Motor neuron (in vitro differentiated cells): ENCODE measurements around the gene PKHD1. TPM values are rescaled to one million over a fixed set of nuclear protein-coding genes. Genes with fewer than 3 reads are reported as not detected.

ENCODE experiments used
- ATAC-seq, 8 experiments: fragments of 200-7000 bp; cut with Tn5 transposase; replicated peaks in 6 of 8; 2 replicates each; pipeline ENCODE4 v1.8.0; 2021; ENCODE audit warnings: mild to moderate bottlenecking in 8 of 8, moderate library complexity in 8 of 8
- H3K27ac ChIP-seq, 2 donors: fragments of 250-450 bp; sonication (Bioruptor Pico); 2 replicates each; pipeline ENCODE4 v1.9.0; 2021; ENCODE audit warnings: antibody characterized with exemption in 2 of 2, mild to moderate bottlenecking in 2 of 2, moderate library complexity in 1 of 2
- H3K4me1 ChIP-seq, 2 donors: fragments of 250-450 bp; sonication (Bioruptor Pico); replicated peaks in 1 of 2; 2 replicates each; pipeline ENCODE4 v1.6.1; 2021; ENCODE audit warnings: antibody characterized with exemption in 2 of 2, mild to moderate bottlenecking in 2 of 2, moderate library complexity in 1 of 2
- H3K4me3 ChIP-seq, 5 donors: fragments of 250-450 bp; sonication (Bioruptor Pico); 2 replicates each; pipeline ENCODE4 v1.9.0; 2021; ENCODE audit warnings: antibody characterized with exemption in 5 of 5, mild to moderate bottlenecking in 5 of 5, moderate library complexity in 4 of 5
- WGBS, 10 experiments: fragments of 450-650 bp; shearing (Covaris generic); methylation state at CpG; one replicate each; pipeline ENCODE4 v1.0.0; 2022; 5-methylcytosine and 5-hydroxymethylcytosine counted together
- in situ Hi-C, 9 experiments: fragments of 400-800 bp; cut with MboI; loops; one replicate each; pipeline ENCODE4 v1.15.0; 2021; ENCODE audit warnings: low sequenced_read_pairs in 9 of 9, low pct_unique_long_range_greater_than_20kb in 2 of 9; ENCODE audit not compliant: unreplicated experiment in 9 of 9
- total RNA-seq, 8 experiments: library from RNA; unstranded; fragments of 300-600 nt; gene quantifications; 2 replicates each; pipeline versions ENCODE4 v1.2.3 to v1.2.4, GENCODE V29; 2022

PKHD1 gene
- total RNA-seq, 8 experiments from 2014 or later, result under 0.01 to 0.14 (median 0.09) TPM; not detected in 1

DNA sequence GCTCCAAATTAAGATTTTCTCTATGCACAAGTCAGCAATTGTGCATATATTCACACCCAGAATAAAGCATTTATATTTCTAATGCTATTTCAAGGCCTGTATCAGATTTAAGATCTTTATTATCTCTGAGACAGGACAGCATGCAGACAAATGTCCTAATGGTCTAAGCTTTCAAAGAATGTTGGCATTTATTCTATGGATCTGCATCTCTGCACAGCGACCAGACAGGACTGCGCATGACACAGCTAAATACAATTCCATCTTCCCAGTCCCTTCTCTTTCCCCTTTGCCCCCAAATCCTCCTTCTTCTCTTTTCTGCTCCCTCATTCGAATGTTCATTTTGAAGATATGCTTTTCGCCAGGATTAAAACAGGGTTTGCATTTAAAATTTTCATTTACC lies 478.5 kb downstream of the PKHD1 start:
- H3K4me3 ChIP-seq, result no peak overlapping the region
- peak in 1 of 8 experiments; percentile 79 for ATAC-seq
- H3K4me1 ChIP-seq, result no peaks in the 10 kb centered on the region
- in situ Hi-C loops, result no loop called here
- H3K27ac ChIP-seq, result no peak overlapping the region
- WGBS, 10 experiments, result 0 to 92% (median 75%) methylated on average over 1 to 4 of the region's 4 CpGs

DNA sequence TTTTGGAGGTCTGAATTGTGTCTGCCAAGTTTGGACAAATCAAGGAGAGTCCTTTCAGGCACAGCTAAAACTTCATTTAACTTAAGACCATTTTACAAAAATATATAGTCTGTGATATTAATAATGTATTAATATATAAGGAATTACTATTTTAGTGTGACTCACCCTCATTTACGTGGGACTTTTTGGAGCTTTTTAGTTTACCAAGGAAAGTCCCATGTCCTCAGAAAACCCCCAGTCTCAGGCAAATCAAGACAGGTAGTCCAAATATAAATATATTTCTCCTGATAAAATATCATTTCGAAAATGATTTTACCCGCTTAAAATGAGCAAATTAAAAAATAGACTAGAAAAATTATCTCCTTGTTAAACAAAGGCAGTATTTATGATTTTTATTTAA lies 479.0 kb downstream of the PKHD1 start:
- 9 to 98% (median 83%) methylated on average over 2 to 3 of the region's 3 CpGs for WGBS, 10 experiments
- in situ Hi-C loops, result no loop called here
- ATAC-seq, result no peak
- Histone ChIP-seq H3K4me1 (no peaks in the 10 kb centered on the region), H3K27ac (no peak overlapping the region), H3K4me3 (no peak overlapping the region)

DNA sequence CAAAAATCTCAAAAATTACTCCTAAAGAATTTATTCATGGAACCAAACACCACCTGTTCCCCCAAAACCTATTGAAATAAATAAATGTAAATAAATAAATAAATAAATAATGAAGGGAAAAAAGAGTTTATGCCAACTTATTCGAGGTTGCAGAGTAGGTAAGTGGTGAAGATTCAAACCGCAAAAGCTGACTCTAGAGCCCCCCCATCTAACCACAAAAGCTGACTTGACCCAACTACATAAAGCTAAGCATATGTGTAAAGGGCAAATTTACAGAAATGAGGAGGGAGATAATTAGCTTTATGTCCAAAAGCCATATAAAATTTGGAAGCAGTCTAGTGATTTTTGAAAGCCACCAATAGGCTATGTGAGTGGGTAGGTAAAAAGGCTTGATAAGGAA lies 486.9 kb downstream of the PKHD1 start:
- H3K27ac ChIP-seq, result no peak overlapping the region
- in situ Hi-C loops, result no loop called here
- ATAC-seq, result no peak
- WGBS, 10 experiments, result 0 to 100% (median 71%) methylated on average over 1 to 2 of the region's 2 CpGs; no CpG with 5 or more reads in 1 of the 10 experiments
- no peak overlapping the region for H3K4me3 ChIP-seq
- no peaks in the 10 kb centered on the region for H3K4me1 ChIP-seq

DNA sequence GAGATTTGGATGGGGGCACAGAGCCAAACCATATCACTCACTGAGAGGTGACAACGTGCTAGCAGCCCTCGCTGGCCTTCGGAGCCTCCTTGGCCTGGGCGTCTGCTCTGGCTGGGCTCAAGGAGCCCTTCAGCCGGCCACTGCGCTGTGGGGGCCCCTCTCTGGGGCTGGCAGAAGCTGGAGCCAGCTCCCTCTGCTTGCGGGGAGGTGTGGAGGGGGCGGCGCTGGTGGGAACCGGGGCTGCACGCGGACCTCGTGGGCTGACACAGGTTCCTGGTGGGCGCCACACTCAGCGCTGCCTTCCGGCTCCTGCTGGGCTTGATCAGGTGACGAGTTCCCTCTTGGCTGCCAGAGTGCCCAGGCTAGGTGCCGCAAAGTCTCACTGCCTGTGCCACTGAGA lies 489.2 kb downstream of the PKHD1 start:
- WGBS, 10 experiments, result 10 to 96% (median 91%) methylated on average over 2 to 5 of the region's 18 CpGs; no CpG with 5 or more reads in 7 of the 10 experiments
- Histone ChIP-seq H3K4me1 (no peaks in the 10 kb centered on the region), H3K27ac (no peak overlapping the region), H3K4me3 (no peak overlapping the region)
- in situ Hi-C loops, result no loop called here
- ATAC-seq, result no peak

DNA sequence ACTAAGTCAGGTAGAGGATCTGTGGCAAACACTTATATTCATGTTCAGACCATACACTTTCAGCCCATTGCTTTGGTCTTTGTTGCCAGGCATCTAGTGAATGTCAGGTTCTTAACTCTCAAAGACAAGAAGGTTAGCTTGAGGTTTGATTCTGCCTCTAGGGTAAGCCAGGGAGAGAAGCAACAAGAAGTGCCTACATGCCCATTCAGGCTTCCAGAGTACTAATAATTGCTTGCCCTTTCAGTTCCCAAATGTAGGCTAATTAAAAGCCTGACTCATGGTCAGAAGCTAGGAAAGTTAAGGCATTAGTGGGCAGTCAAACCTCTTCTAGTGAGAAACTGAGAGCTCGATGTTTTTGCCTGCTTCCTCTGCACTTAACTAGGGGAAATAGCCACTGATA lies 492.4 kb downstream of the PKHD1 start:
- Histone ChIP-seq H3K27ac (no peak overlapping the region), H3K4me1 (no peaks in the 10 kb centered on the region), H3K4me3 (no peak overlapping the region)
- no peak for ATAC-seq
- 0 to 86% (median 62%) methylated on average over 1 of the region's 1 CpG; no CpG with 5 or more reads in 4 of the 10 experiments for WGBS, 10 experiments
- in situ Hi-C loops, result no loop called here

DNA sequence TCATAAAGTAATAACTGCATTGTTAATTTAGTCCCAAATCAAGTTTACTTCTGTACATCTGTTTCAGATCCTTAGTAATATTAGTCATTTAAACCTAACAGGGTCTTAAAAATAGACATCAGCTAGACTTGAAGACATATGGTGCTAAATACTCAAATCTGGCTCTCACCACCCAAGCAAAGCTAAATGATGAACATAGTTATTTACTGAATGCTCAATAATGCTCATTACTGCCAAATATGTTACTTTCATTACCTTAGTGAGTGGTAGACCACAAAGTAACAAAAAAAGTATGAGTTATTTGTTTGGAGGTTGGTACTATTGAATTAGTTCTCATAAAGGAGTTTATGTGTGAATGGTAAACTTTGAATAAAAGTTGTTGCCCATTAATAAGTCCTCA lies 502.1 kb downstream of the PKHD1 start:
- Histone ChIP-seq H3K4me1 (no peaks in the 10 kb centered on the region), H3K27ac (no peak overlapping the region), H3K4me3 (no peak overlapping the region)
- ATAC-seq, result no peak
- in situ Hi-C loops, result no loop called here

DNA sequence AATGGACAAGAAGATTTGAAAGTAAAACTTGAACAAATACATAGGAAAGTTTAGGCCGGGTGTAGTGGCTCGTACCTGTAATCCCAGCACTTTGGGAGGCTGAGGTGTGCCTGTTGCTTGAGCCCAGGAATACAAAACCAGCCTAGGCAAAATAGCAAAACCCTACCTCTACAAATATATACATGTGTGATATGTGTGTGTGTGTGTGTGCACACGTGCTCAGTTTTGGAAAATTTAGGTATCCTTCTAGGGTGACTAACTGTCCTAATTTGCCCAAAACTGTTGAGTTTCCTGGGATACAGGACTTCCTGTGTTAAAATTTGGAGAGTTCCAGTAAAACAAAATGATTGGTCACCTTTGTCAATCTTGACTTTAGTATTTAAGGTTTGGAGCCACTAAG lies 503.2 kb downstream of the PKHD1 start:
- WGBS, 10 experiments, result 3 to 100% (median 81%) methylated on average over 1 to 3 of the region's 3 CpGs; no CpG with 5 or more reads in 5 of the 10 experiments
- H3K27ac ChIP-seq, result no peak overlapping the region
- in situ Hi-C loops, result no loop called here
- ATAC-seq, result no peak
- no peak overlapping the region for H3K4me3 ChIP-seq
- H3K4me1 ChIP-seq, result no peaks in the 10 kb centered on the region

DNA sequence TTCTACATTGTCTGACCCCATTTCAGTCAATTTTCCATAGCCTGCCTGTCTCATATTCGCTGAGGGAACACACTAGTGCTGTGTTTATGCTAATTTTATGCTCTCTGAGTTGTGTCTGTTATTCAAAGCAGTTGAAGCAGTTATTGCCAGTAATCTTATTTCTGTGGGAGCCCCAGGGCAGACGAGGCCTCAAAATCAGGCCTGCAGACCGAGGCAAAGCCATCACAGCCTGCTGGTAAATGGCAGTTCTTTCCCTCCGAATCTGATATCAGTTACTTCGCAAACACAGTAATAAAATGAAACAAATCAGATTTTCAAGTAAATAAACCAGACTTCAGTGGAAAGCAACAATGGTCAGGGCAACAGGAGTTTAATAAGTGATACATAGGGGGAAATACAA lies 508.4 kb downstream of the PKHD1 start:
- in situ Hi-C loops, result no loop called here
- peak in 6 of 8 experiments; percentile 46 to 100 (median 57) for ATAC-seq
- 0 to 89% (median 57%) methylated on average over 1 to 5 of the region's 5 CpGs for WGBS, 10 experiments
- Histone ChIP-seq H3K27ac (no peak overlapping the region), H3K4me1 (peaks cover 0 to 7% of the 10 kb centered on the region in 2 donors), H3K4me3 (no peak overlapping the region)

DNA sequence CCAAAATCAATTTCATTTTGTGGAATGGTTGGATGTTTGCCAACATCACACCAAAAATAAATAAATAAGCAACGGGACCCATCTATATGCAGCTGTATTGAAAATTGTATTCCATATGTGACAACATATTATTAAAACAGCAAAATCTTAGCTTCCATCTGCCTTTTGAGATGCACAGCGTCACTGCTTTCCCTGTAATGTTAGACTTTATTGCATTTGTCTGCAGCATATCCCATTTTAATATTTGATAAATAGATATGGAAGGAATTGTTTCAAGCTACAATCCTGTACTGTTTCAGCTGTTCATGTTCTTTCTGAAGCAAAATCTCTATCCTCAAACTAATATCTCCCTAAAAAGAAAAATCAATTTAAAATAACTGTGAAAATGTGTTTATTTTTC lies 509.1 kb downstream of the PKHD1 start:
- in situ Hi-C loops, result no loop called here

DNA sequence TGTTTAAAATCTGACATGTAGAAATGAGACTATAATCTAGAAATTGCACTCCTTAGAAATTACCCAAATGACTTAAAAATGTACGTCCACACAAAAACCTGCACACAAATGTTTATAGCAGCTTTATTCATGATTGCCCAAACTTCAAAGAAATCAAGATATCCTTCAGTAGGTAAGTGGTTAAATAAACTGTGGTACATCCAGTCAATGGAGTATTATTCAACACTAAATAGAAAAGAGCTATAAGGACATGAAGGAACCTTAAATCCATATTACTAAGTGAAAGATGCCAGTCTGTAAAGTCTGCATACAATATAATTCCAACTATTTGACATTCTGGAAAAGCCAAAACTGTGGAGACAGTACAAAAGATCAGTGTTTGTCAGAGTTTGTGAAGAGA lies 513.4 kb downstream of the PKHD1 start:
- WGBS, 10 experiments, result 8 to 100% (median 82%) methylated on average over 1 of the region's 1 CpG; no CpG with 5 or more reads in 1 of the 10 experiments
- ATAC-seq, result no peak
- Histone ChIP-seq H3K4me3 (no peak overlapping the region), H3K27ac (no peak overlapping the region), H3K4me1 (peaks cover 0 to 6% of the 10 kb centered on the region in 2 donors)
- in situ Hi-C loops, result no loop called here

More for the DNA sequence above, 509.1 kb downstream of the PKHD1 start:
- peaks cover 0 to 7% of the 10 kb centered on the region in 2 donors for H3K4me1 ChIP-seq
- H3K27ac ChIP-seq, result no peak overlapping the region
- H3K4me3 ChIP-seq, result no peak overlapping the region
- 0 to 100% (median 59%) methylated on average over 1 to 2 of the region's 2 CpGs; no CpG with 5 or more reads in 2 of the 10 experiments for WGBS, 10 experiments
- no peak for ATAC-seq

DNA sequence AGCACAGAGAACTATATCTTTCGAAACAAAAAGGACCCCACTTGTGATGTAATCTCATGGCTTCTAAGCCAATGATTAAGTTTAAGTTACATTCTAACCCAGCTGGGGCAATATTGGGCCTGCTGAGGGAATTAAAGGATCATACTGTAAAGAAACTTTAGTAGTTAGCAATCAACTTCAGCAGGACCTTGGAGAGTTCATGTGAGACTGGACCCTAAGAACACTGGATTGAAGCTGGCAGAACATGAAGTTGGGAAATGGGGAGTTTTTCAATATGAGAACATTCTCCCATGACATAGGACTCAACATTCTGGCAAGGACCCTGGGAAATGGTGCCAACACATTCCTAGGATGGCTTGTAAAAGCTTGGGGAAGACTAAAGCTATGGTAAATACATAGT lies 516.2 kb downstream of the PKHD1 start:
- H3K4me3 ChIP-seq, result no peak overlapping the region
- 0 to 100% (median 100%) methylated on average over 1 of the region's 1 CpG; no CpG with 5 or more reads in 3 of the 10 experiments for WGBS, 10 experiments
- no peak for ATAC-seq
- in situ Hi-C loops, result no loop called here
- H3K4me1 ChIP-seq, result no peaks in the 10 kb centered on the region
- no peak overlapping the region for H3K27ac ChIP-seq

DNA sequence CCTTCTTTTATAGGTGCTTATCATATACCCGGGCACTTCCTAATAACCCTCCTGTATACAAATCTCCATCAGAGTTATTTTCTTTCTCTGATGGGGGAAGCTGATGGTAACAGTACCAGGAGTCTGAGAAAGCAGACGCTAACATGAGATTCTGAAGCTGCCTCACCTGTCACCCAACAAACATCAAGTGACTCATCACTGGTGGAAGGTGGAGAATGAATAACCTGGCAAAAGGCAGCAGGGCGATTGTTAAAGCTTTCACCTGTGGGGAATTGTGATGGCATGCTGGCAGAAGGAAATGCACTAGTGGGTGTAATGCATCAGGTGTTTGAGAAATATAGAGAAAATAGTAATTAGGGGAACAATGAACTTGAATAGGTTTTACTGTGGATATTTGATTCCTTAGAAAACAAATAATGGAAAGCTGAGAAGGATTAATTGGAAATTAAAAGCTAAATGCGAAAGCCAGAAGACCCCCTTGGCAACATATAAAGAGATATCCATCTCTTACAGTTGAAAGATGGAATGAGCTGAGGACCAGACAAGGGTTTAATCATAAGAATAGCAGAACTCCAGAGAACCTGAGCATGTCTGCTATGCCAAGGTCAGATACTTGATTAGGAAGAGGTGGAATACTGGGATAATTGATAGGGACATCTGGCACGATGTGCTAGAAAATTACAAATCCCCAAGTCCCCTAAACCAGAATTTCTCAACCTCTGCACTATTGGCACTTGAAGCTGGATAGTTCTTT lies 517.1 kb downstream of the PKHD1 start:
- in situ Hi-C loops, result no loop called here
- Histone ChIP-seq H3K27ac (no peak overlapping the region), H3K4me3 (no peak overlapping the region), H3K4me1 (no peaks in the 10 kb centered on the region)
- ATAC-seq, result no peak
- 20 to 100% (median 85%) methylated on average over 1 to 5 of the region's 5 CpGs; no CpG with 5 or more reads in 2 of the 10 experiments for WGBS, 10 experiments

DNA sequence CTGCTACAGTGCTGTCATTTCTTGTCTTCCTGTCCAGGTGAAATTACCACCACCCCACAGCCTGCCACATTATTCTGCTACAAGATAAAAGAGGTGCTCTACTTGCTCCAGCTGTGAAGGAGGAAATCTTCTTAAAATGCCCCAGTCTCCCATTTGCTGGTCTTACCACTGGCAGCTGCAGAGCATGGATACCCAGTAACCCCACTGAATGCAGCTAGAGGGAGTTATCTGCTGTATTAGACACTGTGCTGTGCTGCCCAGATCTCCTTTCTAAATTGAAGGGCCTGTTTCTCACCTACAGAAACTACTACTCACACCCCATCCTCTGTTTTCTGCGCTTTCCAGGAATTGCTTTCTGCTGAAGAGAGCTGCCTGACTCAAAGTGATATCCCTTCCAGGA lies 517.8 kb downstream of the PKHD1 start:
- in situ Hi-C loops, result no loop called here
- H3K4me1 ChIP-seq, result no peaks in the 10 kb centered on the region
- ATAC-seq, result peak in 1 of 8 experiments; percentile 64
- no peak overlapping the region for H3K4me3 ChIP-seq
- H3K27ac ChIP-seq, result no peak overlapping the region
- WGBS, 10 experiments, result 0 to 100% (median 64%) methylated on average over 1 of the region's 1 CpG; no CpG with 5 or more reads in 4 of the 10 experiments

DNA sequence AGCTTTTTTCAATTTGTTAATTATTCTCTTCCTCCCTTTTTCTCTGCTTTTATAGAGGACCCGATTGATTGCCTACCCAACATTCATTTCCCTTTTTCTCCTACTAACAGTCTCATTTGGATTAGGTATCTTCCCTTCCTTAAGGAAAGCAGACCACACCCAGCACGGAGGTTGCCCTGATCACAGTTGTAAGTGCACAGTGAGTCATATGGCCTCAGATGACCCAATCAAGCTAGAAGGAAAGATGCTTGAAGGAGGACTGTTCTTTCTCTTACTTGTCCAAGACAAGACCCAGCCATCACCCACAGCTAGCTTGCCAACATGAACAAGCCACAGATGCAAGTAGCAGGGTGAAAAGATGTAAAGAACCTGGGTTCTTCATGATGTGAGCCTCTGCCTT lies 518.6 kb downstream of the PKHD1 start:
- no peak for ATAC-seq
- WGBS, 10 experiments, result 0 to 94% (median 40%) methylated on average over 1 to 2 of the region's 2 CpGs; no CpG with 5 or more reads in 3 of the 10 experiments
- Histone ChIP-seq H3K4me1 (no peaks in the 10 kb centered on the region), H3K4me3 (no peak overlapping the region), H3K27ac (no peak overlapping the region)
- in situ Hi-C loops, result no loop called here
